ENCODE measurements around the gene LIPC.

- TF ChIP-seq CTCF (IDR thresholded peaks at IDR 0.05) (no peak), POLR2AphosphoS5 (IDR thresholded peaks at IDR 0.05) (no peak)
Observed at GRCh38 chr15:58583171-58583908, 151.5 kb downstream of the LIPC start.

Measured in stomach (tissue), 4 donors.